Esophagus squamous epithelium (tissue), 5 donors: Measurements from ENCODE around the gene WNK1. TPM values are rescaled to one million over a fixed set of nuclear protein-coding genes. Genes with fewer than 3 reads are reported as not detected.

Experiments
- DNase-seq: peaks from one replicate; lab custom pipeline; 2025; lab: John Stamatoyannopoulos, UW
- H3K27ac ChIP-seq, 4 donors: fragments of 200-600 bp; sonication (generic); one replicate each; pipeline ENCODE4 v1.5.1; 2016 to 2019; ENCODE audit warnings: mild to moderate bottlenecking in 1 of 4
- H3K27me3 ChIP-seq, 4 donors: fragments of 200-600 bp; sonication (generic); 1 replicate in 3 of 4; 2 replicates in 1 of 4; pipeline versions ENCODE4 v1.5.1 to v1.6.0; 2017 to 2021; ENCODE audit warnings: antibody characterized with exemption in 1 of 4
- H3K36me3 ChIP-seq, 3 donors: fragments of 200-600 bp; sonication (generic); one replicate each; pipeline ENCODE4 v1.5.1; 2016 to 2019
- H3K4me1 ChIP-seq, 3 donors: fragments of 200-600 bp; sonication (generic); one replicate each; pipeline ENCODE4 v1.5.1; 2017 to 2019
- H3K4me3 ChIP-seq, 4 donors: fragments of 200-600 bp; sonication (generic); 1 replicate in 3 of 4; 2 replicates in 1 of 4; pipeline ENCODE4 v1.5.1; 2016 to 2019; ENCODE audit warnings: mild to moderate bottlenecking in 2 of 4, moderate library complexity in 1 of 4
- H3K9me3 ChIP-seq, 3 donors: fragments of 200-600 bp; sonication (generic); one replicate each; pipeline ENCODE4 v1.5.1; 2016 to 2019
- POLR2A ChIP-seq, 4 donors: fragments of 450-650 bp; IDR thresholded peaks; one replicate each; pipeline ENCODE4 v1.6.1; 2017; ENCODE audit warnings: antibody characterized with exemption in 4 of 4, mild to moderate bottlenecking in 4 of 4, moderate library complexity in 3 of 4
- WGBS, 2 donors: methylation state at CpG; one replicate each; pipeline ENCODE4 v1.1.5; 2018; 5-methylcytosine and 5-hydroxymethylcytosine counted together
- intact Hi-C: fragments of 100-400 bp; cut with DNase I; formaldehyde crosslinking; loops from one replicate; pipeline ENCODE4 v1.15.0; 2022
- total RNA-seq, 4 donors: library from RNA; depleted of rRNA; stranded (reverse); fragments of >200 nt; gene quantifications; one replicate each; pipeline ENCODE4 v1.1.0, GENCODE V29; 2016
- TF ChIP-seq, protein P1 (sequence below), 6 experiments: fragments of 450-650 bp in 4 of 6; fragments of 200-600 bp in 2 of 6; sonication (generic) in 2 of 6; IDR thresholded peaks; one replicate each; pipeline ENCODE4 v1.5.1; 2016 to 2019; ENCODE audit warnings: antibody characterized with exemption in 6 of 6, mild to moderate bottlenecking in 4 of 6, moderate library complexity in 4 of 6
- donor health status: DM: yes; HTN: yes; CAD: no.

The WNK1 gene
- total RNA-seq, 4 donors from 2014 or later, result 120 to 269 (median 204) TPM

DNA sequence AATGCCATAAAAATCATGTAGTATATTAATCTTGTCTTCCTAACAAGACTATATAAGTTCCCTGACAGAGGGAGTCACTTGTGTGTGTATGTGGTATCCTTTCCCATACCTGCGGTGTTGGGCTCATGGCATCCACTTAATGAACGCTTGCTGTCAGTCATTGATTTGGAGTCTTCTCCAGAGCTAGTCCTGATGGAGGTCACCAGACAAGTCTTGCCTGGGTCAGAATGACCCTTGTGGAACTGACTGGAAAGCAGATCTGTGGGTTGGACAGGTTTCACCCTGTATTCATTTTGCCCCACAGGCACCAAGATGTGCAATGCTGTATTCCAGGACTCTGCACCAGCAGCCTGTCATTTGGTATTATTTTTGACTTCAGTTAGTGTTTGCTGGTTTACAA is 27.3 kb upstream of the WNK1 start:
- H3K4me3 ChIP-seq, result no peak overlapping the region
- no peak for TF ChIP-seq POLR2A (IDR thresholded peaks at IDR 0.05)
- TF ChIP-seq, protein P1, sequence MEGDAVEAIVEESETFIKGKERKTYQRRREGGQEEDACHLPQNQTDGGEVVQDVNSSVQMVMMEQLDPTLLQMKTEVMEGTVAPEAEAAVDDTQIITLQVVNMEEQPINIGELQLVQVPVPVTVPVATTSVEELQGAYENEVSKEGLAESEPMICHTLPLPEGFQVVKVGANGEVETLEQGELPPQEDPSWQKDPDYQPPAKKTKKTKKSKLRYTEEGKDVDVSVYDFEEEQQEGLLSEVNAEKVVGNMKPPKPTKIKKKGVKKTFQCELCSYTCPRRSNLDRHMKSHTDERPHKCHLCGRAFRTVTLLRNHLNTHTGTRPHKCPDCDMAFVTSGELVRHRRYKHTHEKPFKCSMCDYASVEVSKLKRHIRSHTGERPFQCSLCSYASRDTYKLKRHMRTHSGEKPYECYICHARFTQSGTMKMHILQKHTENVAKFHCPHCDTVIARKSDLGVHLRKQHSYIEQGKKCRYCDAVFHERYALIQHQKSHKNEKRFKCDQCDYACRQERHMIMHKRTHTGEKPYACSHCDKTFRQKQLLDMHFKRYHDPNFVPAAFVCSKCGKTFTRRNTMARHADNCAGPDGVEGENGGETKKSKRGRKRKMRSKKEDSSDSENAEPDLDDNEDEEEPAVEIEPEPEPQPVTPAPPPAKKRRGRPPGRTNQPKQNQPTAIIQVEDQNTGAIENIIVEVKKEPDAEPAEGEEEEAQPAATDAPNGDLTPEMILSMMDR (IDR thresholded peaks at IDR 0.05), result no peak
- H3K4me1 ChIP-seq, result peaks cover 0 to 33% (median 3%) of the 10 kb centered on the region in 3 donors
- 100% methylated on average over 2 of the region's 2 CpGs for WGBS, 2 donors
- no peak for DNase-seq
- H3K27ac ChIP-seq, result peak overlapping the region in 1 of 4 donors; percentile 66
- no peaks in the 10 kb centered on the region for H3K27me3 ChIP-seq
- H3K9me3 ChIP-seq, result no peaks in the 10 kb centered on the region
- intact Hi-C loops, result no loop called here
- H3K36me3 ChIP-seq, result no peaks in the 10 kb centered on the region

DNA sequence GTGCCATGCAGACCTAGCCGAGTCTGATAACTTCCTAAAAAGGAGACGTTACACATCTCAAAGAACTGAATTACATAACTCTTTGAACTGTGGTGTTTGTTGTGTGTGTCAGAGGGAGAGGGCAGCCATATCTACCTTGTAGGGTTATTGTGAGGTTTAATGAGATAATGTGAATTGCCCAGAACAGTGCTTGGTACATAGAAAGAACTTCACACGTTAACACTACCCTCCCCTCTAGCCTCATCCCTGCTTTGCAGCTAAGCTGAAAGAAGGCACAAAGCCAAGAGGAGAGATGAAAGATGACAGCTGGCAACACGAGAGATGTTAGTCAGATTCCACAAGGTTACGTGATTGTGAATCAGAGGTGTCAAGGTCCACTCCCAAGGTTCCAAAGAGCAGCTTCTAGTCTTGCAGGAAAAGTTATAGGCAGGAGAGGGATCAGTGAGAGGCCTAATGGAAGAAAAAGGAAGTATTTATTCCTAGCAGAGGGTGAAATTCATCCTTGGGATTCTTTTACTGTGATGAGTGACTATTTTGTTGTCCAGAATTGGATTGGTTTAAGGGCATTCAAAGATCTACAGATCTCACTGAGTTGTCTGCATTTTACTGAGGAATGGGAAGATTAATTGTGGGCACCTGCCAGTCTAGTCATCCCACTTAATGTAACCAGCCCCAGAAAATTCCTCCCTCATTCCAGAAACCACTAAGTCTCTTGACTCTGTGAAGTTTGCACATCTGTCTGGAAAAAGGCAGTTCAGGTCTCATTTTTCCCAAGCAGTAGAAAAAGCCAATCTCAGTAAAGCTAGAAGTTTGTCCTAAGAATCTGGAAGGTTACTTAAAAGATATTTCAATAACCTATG is 25.9 kb upstream of the WNK1 start:
- WGBS, 2 donors, result 29 to 38% methylated on average over 5 of the region's 5 CpGs
- intact Hi-C loops, result no loop called here
- peak overlapping the region in 2 of 4 donors; percentile 39 to 67 for H3K27ac ChIP-seq

GRCh38 chr12:727321-727720 is 25.1 kb upstream of the WNK1 start:
- 79 to 81% methylated on average over 5 to 6 of the region's 6 CpGs for WGBS, 2 donors

More for the DNA sequence above, 25.9 kb upstream of the WNK1 start:
- TF ChIP-seq, protein P1 (IDR thresholded peaks at IDR 0.05), result no peak
- no peak for TF ChIP-seq POLR2A (IDR thresholded peaks at IDR 0.05)
- no peak overlapping the region for H3K4me3 ChIP-seq
- no peak for DNase-seq
- no peaks in the 10 kb centered on the region for H3K27me3 ChIP-seq
- H3K9me3 ChIP-seq, result no peaks in the 10 kb centered on the region
- H3K4me1 ChIP-seq, result peaks cover 0 to 33% (median 3%) of the 10 kb centered on the region in 3 donors
- H3K36me3 ChIP-seq, result no peaks in the 10 kb centered on the region

DNA sequence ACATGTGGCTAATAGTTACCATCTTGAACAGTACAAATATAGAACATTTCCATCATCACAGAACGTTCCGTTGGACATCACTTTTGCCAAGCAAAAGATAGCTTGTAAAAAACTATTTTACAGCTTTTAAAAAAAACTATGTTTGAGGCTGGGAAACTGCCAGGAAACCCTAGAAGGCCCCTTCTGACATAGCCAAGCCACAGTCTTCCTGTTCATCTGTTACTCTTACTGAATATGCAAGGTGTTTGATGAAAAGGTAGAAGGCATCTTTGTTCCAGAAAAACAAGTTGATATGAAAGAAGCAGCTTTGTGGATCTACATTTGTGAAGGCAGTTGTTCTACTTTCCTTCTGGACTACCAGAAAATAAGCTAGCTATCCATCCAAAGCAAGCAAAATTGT is 23.6 kb upstream of the WNK1 start:
- H3K9me3 ChIP-seq, result no peaks in the 10 kb centered on the region
- H3K27me3 ChIP-seq, result no peaks in the 10 kb centered on the region
- no peak for DNase-seq
- WGBS, 2 donors, result 60 to 69% methylated on average over 2 of the region's 2 CpGs
- TF ChIP-seq, protein P1 (IDR thresholded peaks at IDR 0.05), result no peak
- no peak for TF ChIP-seq POLR2A (IDR thresholded peaks at IDR 0.05)
- peaks cover 0 to 31% (median 3%) of the 10 kb centered on the region in 3 donors for H3K4me1 ChIP-seq
- H3K4me3 ChIP-seq, result no peak overlapping the region
- peak overlapping the region in 1 of 4 donors; percentile 47 for H3K27ac ChIP-seq
- H3K36me3 ChIP-seq, result no peaks in the 10 kb centered on the region
- intact Hi-C loops, result no loop called here

More at GRCh38 chr12:727321-727720, 25.1 kb upstream of the WNK1 start:
- peaks cover 0 to 33% (median 3%) of the 10 kb centered on the region in 3 donors for H3K4me1 ChIP-seq
- H3K4me3 ChIP-seq, result no peak overlapping the region
- peak overlapping the region in 2 of 4 donors; percentile 39 to 67 for H3K27ac ChIP-seq
- H3K27me3 ChIP-seq, result no peaks in the 10 kb centered on the region
- H3K36me3 ChIP-seq, result no peaks in the 10 kb centered on the region
- H3K9me3 ChIP-seq, result no peaks in the 10 kb centered on the region
- TF ChIP-seq, protein P1 (IDR thresholded peaks at IDR 0.05), result no peak
- TF ChIP-seq POLR2A (IDR thresholded peaks at IDR 0.05), result no peak
- no peak for DNase-seq
- intact Hi-C loops, result no loop called here

- Histone ChIP-seq H3K4me3 (no peak overlapping the region), H3K36me3 (no peaks in the 10 kb centered on the region), H3K27me3 (no peaks in the 10 kb centered on the region), H3K27ac (peak overlapping the region in 1 of 4 donors; percentile 47), H3K4me1 (peaks cover 0 to 27% (median 3%) of the 10 kb centered on the region in 3 donors), H3K9me3 (no peaks in the 10 kb centered on the region)
- DNase-seq, result no peak
- no peak for TF ChIP-seq POLR2A (IDR thresholded peaks at IDR 0.05)
- TF ChIP-seq, protein P1 (IDR thresholded peaks at IDR 0.05), result no peak
- intact Hi-C loops, result no loop called here
Measured at GRCh38 chr12:729221-729620, 23.2 kb upstream of the WNK1 start.
